K562 (cell line): ENCODE results near the gene EIF5B. TPM values are rescaled to one million over a fixed set of nuclear protein-coding genes. Genes with fewer than 3 reads are reported as not detected.
A peak's percentile ranks its signal among the peaks of the same experiment; 100 is the strongest.

Experiments
- ATAC-seq: fragments of 200-7000 bp; cut with Tn5 transposase; 3 replicates; pipeline ENCODE4 v1.9.1; 2020; ENCODE audit warnings: moderate library complexity
- BruUV-seq: library from RNA; stranded (reverse); fragments of 400-500 nt; replicated peaks from 2 replicates; lab custom pipeline; 2021; lab: Mats Ljungman, UMichigan
- CTCF ChIA-PET: fragments of 300-600 bp; formaldehyde crosslinking; extraction: SDS; loops from one replicate; lab custom pipeline; 2021; ENCODE audit warnings: low intra/inter-chr PET ratio; lab: Yijun Ruan, JAX
- POLR2A ChIA-PET: fragments of 300-600, 350-650 bp; sonication (Branson Sonifier 250); formaldehyde crosslinking; extraction: SDS; loops from one replicate; lab custom pipeline; 2021; ENCODE audit warnings: antibody characterized with exemption, inconsistent platforms; lab: Yijun Ruan, JAX
- DNase-seq, 4 experiments: peaks; one replicate each; pipeline versions ENCODE4 v3.0.0 to v3.0.0-alpha.2; 2011 to 2018; ENCODE audit warnings: low spot score in 3 of 4, mixed read lengths in 3 of 4; ENCODE audit errors: extremely low read depth in 1 of 4
- FAIRE-seq: peaks from 2 replicates; lab custom pipeline; 2011; peaks lifted over from hg19 to GRCh38; lab: Jason Lieb, UNC
- H2AFZ ChIP-seq: 2 replicates; pipeline ENCODE4 v1.6.0; 2011; ENCODE audit warnings: low read depth, low read length, control low read depth, inconsistent platforms
- H3K27ac ChIP-seq: fragments of 200-600 bp; 3 replicates; pipeline ENCODE4 v1.8.0; 2011; ENCODE audit warnings: low read depth, mild to moderate bottlenecking, control low read depth, inconsistent platforms, low read length, moderate library complexity, mixed read lengths; ENCODE audit errors: extremely low read depth
- H3K27me3 ChIP-seq, 2 experiments: fragments of 300-600 bp in 1 of 2; 2 replicates in 1 of 2; 3 replicates in 1 of 2; pipeline versions ENCODE4 v1.6.0 to v1.8.0; 2011; ENCODE audit warnings: inconsistent platforms in 2 of 2, low read length in 2 of 2, mild to moderate bottlenecking in 1 of 2, mixed read lengths in 1 of 2, moderate library complexity in 1 of 2; ENCODE audit not compliant: control insufficient read depth in 2 of 2, insufficient read depth in 2 of 2
- H3K36me3 ChIP-seq: fragments of 300-600 bp; 3 replicates; pipeline ENCODE4 v1.8.0; 2011; ENCODE audit warnings: mild to moderate bottlenecking, low read length, inconsistent platforms; ENCODE audit not compliant: control insufficient read depth, insufficient read depth
- H3K4me1 ChIP-seq, 2 experiments: fragments of 200-600 bp in 1 of 2; replicated peaks in 1 of 2; 2 replicates in 1 of 2; 3 replicates in 1 of 2; pipeline versions ENCODE4 v1.5.1 to v1.8.0; 2011; ENCODE audit warnings: inconsistent platforms in 2 of 2, low read length in 2 of 2, mild to moderate bottlenecking in 1 of 2, mixed read lengths in 1 of 2, moderate library complexity in 1 of 2; ENCODE audit not compliant: control insufficient read depth in 2 of 2, insufficient read depth in 2 of 2
- H3K4me2 ChIP-seq: 2 replicates; pipeline ENCODE4 v1.6.1; 2011; ENCODE audit warnings: low read length, control low read depth, inconsistent platforms, mixed read lengths; ENCODE audit not compliant: insufficient read depth
- H3K4me3 ChIP-seq: fragments of 200-600 bp; sonication (generic), shearing (Covaris generic); 2 replicates; pipeline ENCODE4 v1.5.1; 2016; ENCODE audit warnings: control low read depth, inconsistent platforms
- H3K79me2 ChIP-seq: fragments of 200-600 bp; 3 replicates; pipeline ENCODE4 v1.8.0; 2011; ENCODE audit warnings: low read length, inconsistent platforms; ENCODE audit not compliant: control insufficient read depth, insufficient read depth
- H3K9ac ChIP-seq, 2 experiments: 2 replicates each; pipeline versions ENCODE4 v1.6.0 to v1.6.1; 2011; ENCODE audit warnings: low read depth in 2 of 2, low read length in 2 of 2, control low read depth in 1 of 2, inconsistent platforms in 1 of 2, mild to moderate bottlenecking in 1 of 2, mixed read lengths in 1 of 2; ENCODE audit not compliant: insufficient read depth in 1 of 2
- H3K9me1 ChIP-seq: one replicate; pipeline ENCODE4 v1.6.0; 2011; ENCODE audit warnings: inconsistent platforms, mild to moderate bottlenecking, low read length, moderate library complexity; ENCODE audit not compliant: control insufficient read depth, insufficient read depth
- H3K9me3 ChIP-seq: replicated peaks from 2 replicates; pipeline ENCODE4 v1.5.1; 2011; ENCODE audit warnings: low read depth, low read length, inconsistent platforms; ENCODE audit not compliant: control insufficient read depth, insufficient read depth
- H4K20me1 ChIP-seq: replicated peaks from 2 replicates; pipeline ENCODE4 v1.6.1; 2011; ENCODE audit warnings: low read length, inconsistent platforms, mixed read lengths; ENCODE audit not compliant: control insufficient read depth, insufficient read depth
- CBX1 ChIP-seq: sonication (generic); IDR thresholded peaks from 2 replicates; pipeline ENCODE4 v1.6.1; 2016; ENCODE audit warnings: antibody characterized with exemption, low read depth, mild to moderate bottlenecking
- FOXP1 ChIP-seq: sonication (generic); formaldehyde crosslinking; IDR thresholded peaks from 2 replicates; pipeline ENCODE4 v1.8.0; 2022; ENCODE audit warnings: mild to moderate bottlenecking, missing genetic modification reagents
- HDAC2 ChIP-seq: fragments of 450-650 bp; IDR thresholded peaks from 2 replicates; pipeline ENCODE4 v1.6.1; 2016; ENCODE audit warnings: mild to moderate bottlenecking
- KLF1 ChIP-seq: fragments of 450-650 bp; IDR thresholded peaks from 2 replicates; pipeline ENCODE4 v1.6.1; 2016; ENCODE audit warnings: missing genetic modification characterization, missing compliant biosample characterization
- MLX ChIP-seq, 2 experiments: fragments of 450-650 bp in 1 of 2; sonication (generic) in 1 of 2; formaldehyde crosslinking; conservative IDR thresholded peaks; 2 replicates each; pipeline versions ENCODE4 v1.4.0 to v1.8.1; 2020 to 2022; ENCODE audit warnings: mild to moderate bottlenecking in 1 of 2, missing genetic modification reagents in 1 of 2
- MTF1 ChIP-seq: fragments of 250-450 bp; sonication (Bioruptor Pico); IDR thresholded peaks from 2 replicates; pipeline ENCODE4 v1.9.0; 2021; ENCODE audit warnings: moderate library complexity, mild to moderate bottlenecking, inconsistent platforms, borderline replicate concordance
- NBN ChIP-seq: fragments of 450-650 bp; IDR thresholded peaks from 2 replicates; pipeline ENCODE4 v1.6.1; 2016; ENCODE audit warnings: low read depth, mild to moderate bottlenecking
- PHB ChIP-seq: fragments of 250-450 bp; sonication (Bioruptor Pico); IDR thresholded peaks from 2 replicates; pipeline ENCODE4 v1.5.0; 2021
- PHF8 ChIP-seq: fragments of 200-600 bp; sonication (generic); IDR thresholded peaks from 2 replicates; pipeline ENCODE4 v1.6.1; 2012; ENCODE audit warnings: mixed run types, mild to moderate bottlenecking, inconsistent platforms, low read length, moderate library complexity, borderline replicate concordance
- PML ChIP-seq: IDR thresholded peaks from 2 replicates; pipeline ENCODE4 v1.6.1; 2012; ENCODE audit warnings: low read length, inconsistent platforms
- POLR2H ChIP-seq: IDR thresholded peaks from 2 replicates; pipeline ENCODE4 v1.6.1; 2016; ENCODE audit warnings: missing genetic modification characterization, low read depth, mild to moderate bottlenecking, control low read depth, missing compliant biosample characterization, moderate library complexity
- SMAD3 ChIP-seq: fragments of 450-650 bp; formaldehyde crosslinking; conservative IDR thresholded peaks from 2 replicates; pipeline ENCODE4 v1.4.0; 2020; ENCODE audit warnings: mild to moderate bottlenecking
- ZNF134 ChIP-seq: fragments of 250-450 bp; sonication (Bioruptor Pico); conservative IDR thresholded peaks from 2 replicates; pipeline ENCODE4 v1.4.0; 2020
- ZNF175 ChIP-seq: fragments of 200-800 bp; sonication (Bioruptor generic); IDR thresholded peaks from 2 replicates; pipeline ENCODE4 v1.6.1; 2016; ENCODE audit warnings: low read depth, mild to moderate bottlenecking, missing genetic modification characterization, missing compliant biosample characterization
- ZNF282 ChIP-seq: sonication (generic); formaldehyde crosslinking; IDR thresholded peaks from 2 replicates; pipeline ENCODE4 v1.8.1; 2023; ENCODE audit warnings: missing genetic modification reagents
- ZNF384 ChIP-seq: IDR thresholded peaks from 2 replicates; pipeline ENCODE4 v1.6.1; 2012; ENCODE audit warnings: low read depth, low read length, improper control_type of control experiment
- ZNF449 ChIP-seq: fragments of 250-450 bp; sonication (Bioruptor Pico); IDR thresholded peaks from 2 replicates; pipeline ENCODE4 v1.8.0; 2022; ENCODE audit warnings: moderate library complexity, mild to moderate bottlenecking, inconsistent platforms
- WGBS: fragments of 100-300 bp; shearing (Covaris generic); methylation state at CpG from one replicate; pipeline ENCODE4 v1.1.6; 2016; ENCODE audit warnings: low coverage, mixed read lengths; ENCODE audit not compliant: insufficient coverage; ENCODE audit errors: missing lambda C conversion rate; 5-methylcytosine and 5-hydroxymethylcytosine counted together
- in situ Hi-C: fragments of 300-500 bp; cut with MboI; formaldehyde crosslinking; loops from 4 replicates; pipeline ENCODE4 v1.15.0; 2018; ENCODE audit warnings: inconsistent platforms, mixed read lengths
- intact Hi-C: fragments of 100-400 bp; cut with micrococcal nuclease; formaldehyde crosslinking; loops from 2 replicates; pipeline ENCODE4 v1.14.2; 2022
- polyA plus RNA-seq, 8 experiments: library from polyadenylated mRNA; depleted of rRNA in 4 of 8; stranded (reverse) in 5 of 8; unstranded in 3 of 8; fragments of >200 nt; fragmentation: Nextera tagmentation in 2 of 8; fragmentation: Illumina TruSeq in 1 of 8; extraction: Ambion mirVana in 2 of 8; extraction: Trizol in 1 of 8; gene quantifications; 2 replicates each; pipeline versions ENCODE4 v1.2.1 to v1.2.3, GENCODE V29; 2011 to 2014; ENCODE audit warnings: inconsistent platforms in 1 of 8, missing spikeins in 1 of 8
- total RNA-seq, 7 experiments: library from RNA; depleted of rRNA in 6 of 7; stranded (reverse); fragments of >200 nt in 6 of 7; fragmentation: Illumina TruSeq in 2 of 7; extraction: Trizol in 2 of 7; gene quantifications; 2 replicates each; pipeline versions ENCODE4 v1.2.1 to v1.2.3, GENCODE V29; 2011 to 2021; ENCODE audit warnings: low replicate concordance in 1 of 7
- TF ChIP-seq, protein P1 (sequence below): fragments of 250-450 bp; sonication (Bioruptor Pico); IDR thresholded peaks from 2 replicates; pipeline ENCODE4 v1.6.1; 2021; ENCODE audit warnings: mild to moderate bottlenecking
- TF ChIP-seq, protein P2 (sequence below): fragments of 150-350 bp; conservative IDR thresholded peaks from 2 replicates; pipeline ENCODE4 v1.6.1; 2014; ENCODE audit warnings: low read length

EIF5B gene
- total and polyA plus RNA-seq, 9 of the 15 experiments (the other 6 are each of a cell fraction or from before 2014, with no cell fraction given) = 26.5 to 143 (median 47.7) TPM

GRCh38 chr2:99433340-99433739 is 96.2 kb downstream of the EIF5B start:
- no TSS peak for BruUV-seq
- no peak overlapping the region for H3K4me3 ChIP-seq
- ChIA-PET CTCF (no interaction called here), POLR2A (no interaction called here)
- no peak overlapping the region for H2AFZ ChIP-seq
- no peak overlapping the region for H3K4me2 ChIP-seq
- peaks cover 72% of the 10 kb centered on the region; the same call in 2 of the 3 replicates for H3K36me3 ChIP-seq
- no peaks in the 10 kb centered on the region for H3K27me3 ChIP-seq
- no peaks in the 10 kb centered on the region for H4K20me1 ChIP-seq
- H3K27ac ChIP-seq = no peak overlapping the region
- no peaks in the 10 kb centered on the region for H3K9me1 ChIP-seq
- no peak overlapping the region for H3K9ac ChIP-seq
- no peak for TF ChIP-seq CBX1
- TF ChIP-seq, protein P1, sequence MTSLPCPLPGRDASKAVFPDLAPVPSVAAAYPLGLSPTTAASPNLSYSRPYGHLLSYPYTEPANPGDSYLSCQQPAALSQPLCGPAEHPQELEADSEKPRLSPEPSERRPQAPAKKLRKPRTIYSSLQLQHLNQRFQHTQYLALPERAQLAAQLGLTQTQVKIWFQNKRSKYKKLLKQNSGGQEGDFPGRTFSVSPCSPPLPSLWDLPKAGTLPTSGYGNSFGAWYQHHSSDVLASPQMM (CRISPR knock-in tag) = no peak
- TF ChIP-seq, protein P2, sequence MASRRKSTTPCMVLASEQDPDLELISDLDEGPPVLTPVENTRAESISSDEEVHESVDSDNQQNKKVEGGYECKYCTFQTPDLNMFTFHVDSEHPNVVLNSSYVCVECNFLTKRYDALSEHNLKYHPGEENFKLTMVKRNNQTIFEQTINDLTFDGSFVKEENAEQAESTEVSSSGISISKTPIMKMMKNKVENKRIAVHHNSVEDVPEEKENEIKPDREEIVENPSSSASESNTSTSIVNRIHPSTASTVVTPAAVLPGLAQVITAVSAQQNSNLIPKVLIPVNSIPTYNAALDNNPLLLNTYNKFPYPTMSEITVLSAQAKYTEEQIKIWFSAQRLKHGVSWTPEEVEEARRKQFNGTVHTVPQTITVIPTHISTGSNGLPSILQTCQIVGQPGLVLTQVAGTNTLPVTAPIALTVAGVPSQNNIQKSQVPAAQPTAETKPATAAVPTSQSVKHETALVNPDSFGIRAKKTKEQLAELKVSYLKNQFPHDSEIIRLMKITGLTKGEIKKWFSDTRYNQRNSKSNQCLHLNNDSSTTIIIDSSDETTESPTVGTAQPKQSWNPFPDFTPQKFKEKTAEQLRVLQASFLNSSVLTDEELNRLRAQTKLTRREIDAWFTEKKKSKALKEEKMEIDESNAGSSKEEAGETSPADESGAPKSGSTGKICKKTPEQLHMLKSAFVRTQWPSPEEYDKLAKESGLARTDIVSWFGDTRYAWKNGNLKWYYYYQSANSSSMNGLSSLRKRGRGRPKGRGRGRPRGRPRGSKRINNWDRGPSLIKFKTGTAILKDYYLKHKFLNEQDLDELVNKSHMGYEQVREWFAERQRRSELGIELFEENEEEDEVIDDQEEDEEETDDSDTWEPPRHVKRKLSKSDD = no peak
- no peak for TF ChIP-seq ZNF175 (CRISPR knock-in tag)
- no peak for TF ChIP-seq PML
- no peak for TF ChIP-seq PHF8
- TF ChIP-seq PHB (CRISPR knock-in tag) = no peak
- no peak for TF ChIP-seq SMAD3
- TF ChIP-seq MLX (CRISPR knock-in tag; conservative IDR thresholded peaks at IDR 0.05) = no peak
- TF ChIP-seq FOXP1 (CRISPR knock-in tag) = no peak
- no peak for TF ChIP-seq ZNF282 (CRISPR knock-in tag)
- no peak for TF ChIP-seq NBN
- no peak for TF ChIP-seq MTF1 (CRISPR knock-in tag)
- no peak for TF ChIP-seq HDAC2
- no peak for TF ChIP-seq ZNF449 (CRISPR knock-in tag)
- no peak for TF ChIP-seq KLF1 (tag)
- TF ChIP-seq POLR2H (tag) = no peak
- TF ChIP-seq ZNF384 = no peak
- no peak for TF ChIP-seq ZNF134 (CRISPR knock-in tag)
- TF ChIP-seq, all 486 proteins: peak for 0
- intact Hi-C loops = no loop called here
- in situ Hi-C loops = no loop called here
- no peak for DNase-seq
- Histone ChIP-seq H3K4me1 (no peaks in the 10 kb centered on the region), H3K79me2 (peaks cover 4% of the 10 kb centered on the region; the same call in 1 of the 3 replicates), H3K9me3 (no peaks in the 10 kb centered on the region)
- ATAC-seq = no peak
- FAIRE-seq = peak; percentile 54
- WGBS = 60% methylated on average over 2 of the region's 2 CpGs
